NOMO-1 treated with dmso at 0.1 percent for 144 hours (cell line): ENCODE results near the gene FAM24B.
"Not testable (repeated sequence)": the region's sequence is repeated elsewhere in the genome, so short reads cannot be mapped to it uniquely, and the experiment has no call there.

Experiments
- DNase-seq: peaks from one replicate; lab custom pipeline; 2025; ENCODE audit not compliant: unreplicated experiment; lab: John Stamatoyannopoulos, UW

FAM24B gene

GRCh38 chr10:122859527-122859926, 19.9 kb downstream of the FAM24B start:
- DNase-seq, result no peak

GRCh38 chr10:122858042-122858441, 21.3 kb downstream of the FAM24B start:
- not testable (repeated sequence) for DNase-seq

GRCh38 chr10:122856902-122857301, 22.5 kb downstream of the FAM24B start:
- DNase-seq, result no peak

- no peak for DNase-seq
Measured at GRCh38 chr10:122855745-122856144, 23.6 kb downstream of the FAM24B start.

- DNase-seq, result no peak
Measured at GRCh38 chr10:122854648-122855047, 24.7 kb downstream of the FAM24B start.

GRCh38 chr10:122853665-122854313, 25.6 kb downstream of the FAM24B start:
- no peak for DNase-seq

GRCh38 chr10:122852261-122852660, 27.1 kb downstream of the FAM24B start:
- no peak for DNase-seq

GRCh38 chr10:122850705-122851640, 28.4 kb downstream of the FAM24B start:
- DNase-seq, result no peak

- no peak for DNase-seq
Measured at GRCh38 chr10:122849900-122850605, 29.3 kb downstream of the FAM24B start.

- no peak for DNase-seq
Measured at GRCh38 chr10:122849090-122849489, 30.3 kb downstream of the FAM24B start.

- DNase-seq, result no peak
Measured at GRCh38 chr10:122847782-122848604, 31.4 kb downstream of the FAM24B start.

- no peak for DNase-seq
Measured at GRCh38 chr10:122845783-122846332, 33.5 kb downstream of the FAM24B start, which contains the start of gene CUZD1. Gene CUZD1 (minus strand): TSS chr10:122845857. CDS start chr10:122845843, 14 bp downstream.

GRCh38 chr10:122844146-122844545, 35.2 kb downstream of the FAM24B start:
- no peak for DNase-seq

GRCh38 chr10:122841569-122841968, 37.8 kb downstream of the FAM24B start:
- no peak for DNase-seq

GRCh38 chr10:122839505-122839904, 39.9 kb downstream of the FAM24B start:
- DNase-seq, result no peak

- DNase-seq, result no peak
Measured at GRCh38 chr10:122838880-122839279, 40.5 kb downstream of the FAM24B start.

GRCh38 chr10:122835908-122836307, 43.5 kb downstream of the FAM24B start:
- no peak for DNase-seq

- no peak for DNase-seq
Measured at GRCh38 chr10:122830965-122831353, 48.4 kb downstream of the FAM24B start.

GRCh38 chr10:122830273-122830964, 49.0 kb downstream of the FAM24B start:
- DNase-seq, result no peak

- no peak for DNase-seq
Measured at GRCh38 chr10:122829454-122829853, 49.9 kb downstream of the FAM24B start.
